HEK293 (cell line): ENCODE results near the gene LHFPL5.

Source experiments
- HIC1 ChIP-seq: fragments of 450-650 bp; formaldehyde crosslinking; IDR thresholded peaks from 2 replicates; pipeline ENCODE4 v1.5.1; 2016; ENCODE audit warnings: missing biosample characterization, missing genetic modification characterization
- PBX3 ChIP-seq: sonication (generic); formaldehyde crosslinking; IDR thresholded peaks from 2 replicates; pipeline ENCODE4 v1.8.1; 2022; ENCODE audit warnings: mild to moderate bottlenecking, moderate library complexity, missing genetic modification reagents
- PRDM4 ChIP-seq: fragments of 450-650 bp; formaldehyde crosslinking; IDR thresholded peaks from 2 replicates; pipeline ENCODE4 v1.5.1; 2017; ENCODE audit warnings: missing biosample characterization, missing genetic modification characterization
- TRIM28 ChIP-seq: IDR thresholded peaks from 2 replicates; pipeline ENCODE4 v1.6.1; 2011; ENCODE audit warnings: low read length, control low read depth, borderline replicate concordance
- ZBTB10 ChIP-seq: fragments of 450-650 bp; formaldehyde crosslinking; IDR thresholded peaks from 2 replicates; pipeline ENCODE4 v1.5.1; 2016; ENCODE audit warnings: missing biosample characterization, missing genetic modification characterization
- ZBTB26 ChIP-seq: fragments of 450-650 bp; formaldehyde crosslinking; optimal IDR thresholded peaks from 2 replicates; pipeline ENCODE3; 2016; ENCODE audit warnings: missing biosample characterization, mild to moderate bottlenecking, missing genetic modification characterization
- ZBTB44 ChIP-seq: fragments of 450-650 bp; IDR thresholded peaks from 2 replicates; pipeline ENCODE4 v1.5.1; 2018; ENCODE audit warnings: missing biosample characterization, mild to moderate bottlenecking, missing genetic modification characterization
- ZBTB6 ChIP-seq: fragments of 450-650 bp; formaldehyde crosslinking; IDR thresholded peaks from 2 replicates; pipeline ENCODE4 v1.5.1; 2017; ENCODE audit warnings: missing biosample characterization, missing genetic modification characterization
- ZNF133 ChIP-seq: fragments of 450-650 bp; formaldehyde crosslinking; IDR thresholded peaks from 2 replicates; pipeline ENCODE4 v1.5.1; 2016; ENCODE audit warnings: missing biosample characterization, missing genetic modification characterization
- ZNF174 ChIP-seq: fragments of 450-650 bp; formaldehyde crosslinking; IDR thresholded peaks from 2 replicates; pipeline ENCODE4 v1.5.0; 2017; ENCODE audit warnings: missing biosample characterization, mild to moderate bottlenecking, missing genetic modification characterization
- ZNF19 ChIP-seq: fragments of 450-650 bp; formaldehyde crosslinking; IDR thresholded peaks from 2 replicates; pipeline ENCODE4; 2016; ENCODE audit warnings: missing biosample characterization, missing genetic modification characterization, low read depth
- ZNF23 ChIP-seq: fragments of 450-650 bp; formaldehyde crosslinking; IDR thresholded peaks from 2 replicates; pipeline ENCODE4 v1.5.1; 2016; ENCODE audit warnings: missing biosample characterization, missing genetic modification characterization, borderline replicate concordance
- ZNF292 ChIP-seq: fragments of 450-650 bp; formaldehyde crosslinking; IDR thresholded peaks from 2 replicates; pipeline ENCODE4 v1.5.1; 2016; ENCODE audit warnings: low read depth, missing biosample characterization, missing genetic modification characterization, borderline replicate concordance
- ZNF362 ChIP-seq: fragments of 450-650 bp; formaldehyde crosslinking; IDR thresholded peaks from 2 replicates; pipeline ENCODE4 v1.5.1; 2016; ENCODE audit warnings: missing biosample characterization, missing genetic modification characterization
- ZNF398 ChIP-seq: fragments of 450-650 bp; formaldehyde crosslinking; IDR thresholded peaks from 2 replicates; pipeline ENCODE4 v1.5.1; 2017; ENCODE audit warnings: missing biosample characterization, missing genetic modification characterization
- ZNF48 ChIP-seq: fragments of 450-650 bp; formaldehyde crosslinking; IDR thresholded peaks from 2 replicates; pipeline ENCODE4 v1.5.1; 2016; ENCODE audit warnings: missing biosample characterization, missing genetic modification characterization
- ZNF501 ChIP-seq: fragments of 450-650 bp; formaldehyde crosslinking; IDR thresholded peaks from 2 replicates; pipeline ENCODE4 v1.5.1; 2016; ENCODE audit warnings: missing biosample characterization, missing genetic modification characterization
- ZNF514 ChIP-seq: fragments of 450-650 bp; formaldehyde crosslinking; IDR thresholded peaks from 2 replicates; pipeline ENCODE4 v1.5.1; 2016; ENCODE audit warnings: missing biosample characterization, missing genetic modification characterization
- ZNF639 ChIP-seq: fragments of 450-650 bp; formaldehyde crosslinking; IDR thresholded peaks from 2 replicates; pipeline ENCODE4 v1.5.1; 2016; ENCODE audit warnings: missing biosample characterization, missing genetic modification characterization
- ZNF777 ChIP-seq: fragments of 450-650 bp; formaldehyde crosslinking; IDR thresholded peaks from 2 replicates; pipeline ENCODE4 v1.5.1; 2017; ENCODE audit warnings: missing biosample characterization, missing genetic modification characterization, borderline replicate concordance

LHFPL5 gene

GRCh38 chr6:35776364-35777215, 28.6 kb upstream of the LHFPL5 start, which contains the start of gene CLPSL2 (continued):
- TF ChIP-seq HIC1 (tag by site-specific recombination) (peak; percentile 29; the same call in 1 of the 2 replicates), ZBTB26 (tag by site-specific recombination) (peak; percentile 86), ZBTB10 (tag by site-specific recombination) (peak; percentile 79), PBX3 (no peak), ZNF174 (no peak), ZNF292 (tag by site-specific recombination) (no peak), ZNF398 (tag by site-specific recombination) (peak; percentile 83), ZNF19 (tag by site-specific recombination) (no peak), ZBTB44 (tag by site-specific recombination) (no peak), ZNF23 (tag by site-specific recombination) (no peak), ZNF48 (tag by site-specific recombination) (no peak), ZNF133 (tag by site-specific recombination) (no peak), PRDM4 (tag by site-specific recombination) (no peak), ZNF501 (tag by site-specific recombination) (peak; percentile 29; the same call in 1 of the 2 replicates), ZNF639 (tag by site-specific recombination) (no peak), ZBTB6 (no peak), ZNF362 (tag by site-specific recombination) (no peak), ZNF514 (tag by site-specific recombination) (no peak), TRIM28 (no peak), ZNF777 (no peak)
